Activated CD4-positive, alpha-beta T cell treated with anti-CD3 and anti-CD28 coated beads, Interleukin-2, amount 50 U/mL, for 4 hours (primary cell): ENCODE data around the gene SERGEF.
"Not testable (repeated sequence)": the region's sequence is repeated elsewhere in the genome, so short reads cannot be mapped to it uniquely, and the experiment has no call there.

Experiments
- DNase-seq, 2 experiments: peaks; one replicate each; pipeline ENCODE4 v3.0.0-alpha.2; 2020

The SERGEF gene

DNA sequence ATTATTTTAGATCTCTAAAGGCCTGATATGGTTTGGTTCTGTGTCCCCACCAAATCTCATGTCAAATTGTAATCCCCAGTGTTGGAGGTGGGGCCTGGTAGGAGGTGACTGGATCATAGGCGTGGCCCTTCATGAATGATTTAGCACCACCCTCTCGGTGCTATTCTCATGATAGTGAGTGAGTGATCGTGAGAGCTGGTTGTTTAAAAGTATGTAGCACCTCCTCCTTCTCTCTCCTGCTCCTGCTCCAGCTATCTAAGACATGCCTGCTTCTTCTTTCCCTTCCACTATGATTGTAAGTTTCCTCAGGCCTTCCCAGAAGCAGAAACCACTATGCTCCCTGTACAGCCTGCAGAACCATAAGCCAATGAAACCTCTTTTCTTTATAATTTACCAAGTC lies 114.1 kb downstream of the SERGEF start:
- DNase-seq = no peak

DNA sequence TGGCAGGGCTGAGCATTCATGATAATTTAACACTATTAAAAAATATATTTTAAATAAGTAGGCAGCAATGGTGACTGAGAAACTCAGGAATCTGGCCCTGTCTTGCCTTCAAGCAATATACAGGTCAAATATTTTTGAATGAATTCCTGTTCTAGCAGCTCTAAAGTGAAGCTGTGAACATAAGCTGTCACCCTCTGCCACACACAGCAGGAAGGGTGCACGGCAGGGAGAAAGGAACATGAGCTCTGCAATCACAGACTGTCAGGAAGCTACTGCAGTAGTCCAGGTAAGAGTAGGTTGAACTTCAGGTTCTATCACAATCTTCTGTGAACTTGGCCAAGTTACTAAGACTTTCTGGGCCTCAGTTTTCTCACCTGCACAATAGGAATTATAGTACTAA lies 114.8 kb downstream of the SERGEF start:
- no peak for DNase-seq

DNA sequence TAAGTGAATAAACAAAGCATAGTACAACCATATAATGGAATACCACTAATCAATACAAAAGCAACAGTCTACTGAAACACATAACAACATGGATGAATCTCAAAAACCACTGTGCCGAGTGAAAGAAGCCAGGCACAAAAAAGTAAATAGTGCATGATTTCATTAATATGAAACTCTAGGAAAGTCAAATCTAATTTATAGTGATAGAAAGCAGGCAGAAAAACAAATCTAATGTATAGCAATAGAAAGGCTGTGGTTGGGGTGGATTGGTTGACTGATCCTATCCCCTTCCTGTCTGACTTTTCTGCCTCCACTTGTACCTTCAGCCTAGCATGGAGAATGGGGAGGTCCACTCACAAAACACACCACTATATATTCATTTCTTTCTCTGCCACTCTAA lies 115.4 kb downstream of the SERGEF start:
- no peak for DNase-seq

DNA sequence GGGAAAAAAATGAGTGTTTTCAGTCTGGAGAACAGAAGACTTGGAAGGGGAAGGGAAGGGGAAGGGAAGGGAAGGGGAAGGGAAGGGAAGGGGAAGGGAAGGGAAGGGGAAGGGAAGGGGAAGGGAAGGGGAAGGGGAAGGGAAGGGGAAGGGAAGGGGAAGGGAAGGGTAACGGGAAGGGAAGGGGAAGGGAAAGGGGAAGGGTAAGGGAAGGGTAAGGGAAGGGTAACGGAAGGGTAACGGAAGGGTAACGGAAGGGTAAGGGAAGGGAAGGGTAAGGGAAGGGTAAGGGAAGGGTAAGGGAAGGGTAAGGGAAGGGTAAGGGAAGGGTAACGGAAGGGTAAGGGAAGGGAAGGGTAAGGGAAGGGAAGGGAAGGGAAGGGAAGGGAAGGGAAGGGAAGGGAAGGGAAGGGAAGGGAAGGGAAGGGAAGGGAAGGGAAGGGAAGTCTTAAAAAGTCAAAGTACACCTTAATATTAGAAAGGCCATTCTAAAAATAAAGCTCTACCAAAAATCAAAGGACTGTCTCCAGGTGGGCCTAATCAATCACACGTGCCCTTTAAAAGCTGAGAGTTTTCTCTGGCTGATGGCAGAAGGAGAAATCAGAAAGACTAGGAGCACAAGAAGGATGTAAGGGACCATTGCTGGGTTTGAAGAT lies 116.2 kb downstream of the SERGEF start:
- not testable (repeated sequence) for DNase-seq

DNA sequence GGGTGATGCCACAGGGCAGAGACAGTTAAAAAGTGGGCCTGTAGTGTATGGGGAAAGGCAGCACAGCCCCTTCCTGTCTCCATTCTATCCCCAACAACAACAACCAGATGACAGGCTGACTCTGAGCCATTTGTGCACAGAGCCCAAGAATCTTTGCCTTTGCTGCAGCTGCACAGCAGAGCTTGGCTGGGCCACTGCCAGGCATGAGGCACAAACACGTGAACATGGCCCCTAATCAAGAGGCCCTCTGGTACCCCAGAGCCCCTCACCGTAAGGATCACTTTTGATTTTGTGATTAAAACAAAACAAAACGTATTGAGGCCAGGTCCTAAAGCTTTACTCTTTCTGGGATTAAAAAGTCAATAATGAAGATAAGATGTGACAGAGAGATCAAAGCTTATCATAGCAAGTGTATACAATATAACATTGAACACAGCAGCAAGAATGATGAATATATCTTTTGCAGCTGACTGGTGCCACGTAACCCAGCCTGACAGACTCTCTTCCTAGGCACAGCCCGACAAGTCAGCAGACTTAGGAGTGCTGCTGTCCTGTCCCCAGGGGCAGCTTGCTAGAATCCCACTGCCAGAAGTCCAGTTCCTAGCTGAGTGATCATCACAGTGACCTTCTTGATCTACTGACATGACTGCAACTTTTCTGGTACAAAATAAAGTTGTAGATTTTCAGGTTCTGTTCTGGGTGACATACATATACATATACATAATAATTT lies 117.8 kb downstream of the SERGEF start:
- no peak for DNase-seq

DNA sequence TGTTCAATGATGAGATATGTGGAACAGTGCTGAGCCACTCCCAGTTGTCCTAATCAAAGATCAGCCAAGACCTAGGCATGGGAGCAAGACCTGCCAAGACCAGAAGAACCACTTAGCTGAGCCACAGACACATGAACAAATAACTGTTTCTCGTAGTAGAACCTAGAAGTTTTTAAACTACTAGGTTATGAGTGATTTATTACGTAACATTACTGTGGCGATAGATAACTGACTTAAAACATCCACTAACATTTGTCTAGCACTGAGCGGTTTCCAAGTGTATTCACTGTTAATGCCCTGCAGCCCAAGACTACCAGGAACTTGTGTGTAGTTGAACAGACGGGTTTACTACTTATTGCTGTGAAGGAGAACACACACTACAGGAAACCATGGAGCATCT lies 120.4 kb downstream of the SERGEF start:
- DNase-seq = no peak

DNA sequence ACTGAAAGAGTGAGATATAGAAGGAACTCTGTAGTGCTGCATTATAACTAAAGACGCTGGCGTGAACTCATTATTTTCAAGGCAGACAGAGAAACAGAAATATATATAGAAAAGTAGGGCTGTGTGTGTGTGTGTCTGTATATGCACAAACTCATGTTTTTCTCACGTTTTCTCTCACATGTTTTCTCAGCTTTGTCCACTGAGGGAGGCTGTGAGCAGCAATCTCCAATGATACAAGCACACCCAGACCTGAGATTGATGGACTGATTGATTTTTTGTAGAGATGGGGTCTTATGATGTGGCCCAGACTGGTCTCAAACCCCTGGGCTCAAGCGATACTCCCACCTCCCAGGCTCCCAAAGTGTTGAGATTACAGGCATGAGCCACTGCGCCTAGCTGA lies 122.5 kb downstream of the SERGEF start:
- DNase-seq = no peak

DNA sequence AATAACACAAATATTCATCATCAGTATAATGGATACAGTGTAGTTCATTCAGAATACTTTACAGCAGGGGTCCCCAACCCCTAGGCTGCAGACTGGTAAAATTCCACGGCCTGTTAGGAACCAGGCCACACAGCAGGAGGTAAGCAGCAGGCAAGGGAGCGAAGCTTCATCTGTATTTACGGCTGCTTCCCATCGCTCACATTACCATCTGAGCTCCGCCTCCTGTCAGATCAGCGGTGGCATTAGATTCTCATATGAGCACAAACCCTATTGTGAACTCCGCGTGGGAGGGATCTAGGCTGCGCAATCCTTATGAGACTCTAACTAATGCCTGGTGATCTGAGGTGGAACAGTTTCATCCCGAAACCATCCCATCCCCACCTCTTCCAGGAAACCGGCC lies 125.1 kb downstream of the SERGEF start:
- no peak for DNase-seq

DNA sequence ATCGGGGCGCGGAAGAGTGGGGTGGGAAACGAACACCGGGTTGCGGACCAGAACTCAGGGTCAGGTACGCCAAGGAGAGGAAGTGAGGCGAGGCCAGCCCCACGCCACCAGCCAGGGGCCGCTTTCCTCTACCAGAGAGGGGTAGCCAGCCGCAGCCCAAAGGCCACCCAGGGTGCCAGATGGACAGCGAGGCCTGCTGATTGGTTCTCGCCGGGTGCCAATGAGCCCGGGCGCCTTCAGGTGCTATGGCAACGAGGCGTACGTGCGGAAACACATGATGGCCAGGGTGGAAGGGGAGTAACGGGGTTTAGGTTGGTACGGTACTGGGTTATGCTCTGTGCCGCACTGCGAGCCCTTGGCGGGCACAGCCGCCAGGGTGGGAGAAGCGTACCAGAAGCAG lies 128.9 kb downstream of the SERGEF start:
- DNase-seq = no peak

DNA sequence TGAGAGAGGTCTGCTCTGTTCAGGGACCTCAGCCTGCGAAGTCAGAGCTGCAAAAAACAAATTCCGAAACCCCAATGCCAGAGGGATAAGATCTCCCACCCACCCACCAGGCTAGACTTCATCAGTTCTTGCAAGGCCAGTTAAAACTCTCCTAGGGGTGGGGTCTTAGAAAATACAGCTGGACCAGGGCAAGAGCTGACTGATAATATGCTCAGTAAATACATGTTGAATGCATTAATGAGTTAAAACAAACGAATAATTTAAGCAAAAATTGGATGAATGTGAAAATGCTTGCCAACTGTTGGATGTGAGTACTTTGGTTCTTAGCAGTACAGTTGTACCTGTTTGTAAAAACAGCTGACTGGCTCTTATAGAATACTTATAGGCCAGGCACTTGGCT lies 129.8 kb downstream of the SERGEF start:
- no peak for DNase-seq

DNA sequence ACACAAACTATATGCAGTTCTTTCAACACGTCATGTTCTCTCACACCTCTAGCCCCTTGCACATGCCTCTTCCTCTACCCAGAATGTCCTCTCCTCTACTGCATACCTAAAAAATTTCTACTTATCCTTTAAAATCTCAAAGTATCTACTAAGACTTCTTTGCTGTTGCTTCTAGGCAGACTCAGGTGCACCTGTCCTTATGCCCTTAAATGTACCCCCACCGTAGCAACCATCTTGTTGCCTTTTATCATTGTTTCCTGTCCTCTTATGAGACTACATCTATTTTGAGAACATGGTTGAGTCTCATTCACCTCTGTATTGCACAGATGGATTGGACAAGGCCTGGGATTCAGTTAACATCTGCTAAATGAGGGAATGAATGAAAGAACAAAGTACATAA lies 134.1 kb downstream of the SERGEF start:
- DNase-seq = no peak

DNA sequence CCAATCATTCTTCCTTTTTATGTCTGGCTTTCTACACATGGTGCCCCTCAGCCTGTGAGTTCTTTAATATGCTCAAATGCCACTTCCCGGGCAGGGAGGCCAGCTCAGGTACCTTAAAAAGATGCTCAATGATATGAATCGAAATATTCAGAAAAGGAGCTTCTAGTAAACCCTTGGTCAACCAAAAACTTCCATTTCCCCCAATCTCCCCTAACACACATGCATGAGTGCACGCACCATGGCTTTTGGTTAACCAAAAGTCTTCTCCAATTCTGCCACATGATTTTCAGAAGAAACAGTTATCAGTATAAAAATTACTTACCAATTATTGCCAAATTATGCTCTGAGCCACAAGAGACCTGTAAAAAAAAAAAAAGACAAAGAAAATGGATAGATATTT lies 135.0 kb downstream of the SERGEF start:
- no peak for DNase-seq

DNA sequence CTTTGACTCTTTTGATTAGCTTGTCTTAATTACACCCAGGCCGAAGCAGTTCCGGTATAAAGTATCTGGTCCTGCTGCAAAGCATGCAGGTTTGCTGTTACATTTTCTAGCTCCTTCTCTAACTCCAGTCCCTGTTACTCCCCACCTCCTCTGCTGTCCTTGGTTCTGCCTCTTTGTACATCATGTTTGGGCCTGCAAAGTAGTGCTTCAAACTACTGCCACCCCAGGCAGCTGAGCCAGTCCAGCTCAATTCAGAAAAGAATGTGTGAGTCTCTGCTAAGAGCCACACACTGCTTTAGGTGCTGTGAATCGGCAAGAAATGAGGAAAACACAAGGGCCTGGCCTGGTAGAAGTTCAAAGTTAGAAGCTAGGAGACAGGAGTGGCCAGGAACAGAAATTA lies 136.0 kb downstream of the SERGEF start:
- DNase-seq = no peak

DNA sequence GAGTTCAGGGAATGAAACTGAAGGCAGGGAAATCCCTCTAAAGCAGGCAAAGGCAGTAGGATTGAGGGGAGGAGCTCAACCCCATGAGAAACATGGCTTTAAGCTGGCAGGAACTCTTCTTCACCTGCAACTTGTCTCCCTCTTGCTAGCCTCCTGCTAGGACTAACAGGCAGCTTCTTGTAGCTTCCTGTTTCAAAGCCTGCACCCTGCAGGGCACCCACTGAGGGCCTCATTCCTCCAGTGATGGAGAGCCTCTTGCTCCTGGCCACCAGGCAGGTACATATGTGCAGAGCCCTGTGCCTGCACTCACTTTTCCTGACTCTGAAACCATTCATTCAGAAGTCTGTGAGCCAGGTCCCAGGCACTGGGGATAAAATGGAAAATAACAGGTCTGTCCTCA lies 137.0 kb downstream of the SERGEF start:
- no peak for DNase-seq

DNA sequence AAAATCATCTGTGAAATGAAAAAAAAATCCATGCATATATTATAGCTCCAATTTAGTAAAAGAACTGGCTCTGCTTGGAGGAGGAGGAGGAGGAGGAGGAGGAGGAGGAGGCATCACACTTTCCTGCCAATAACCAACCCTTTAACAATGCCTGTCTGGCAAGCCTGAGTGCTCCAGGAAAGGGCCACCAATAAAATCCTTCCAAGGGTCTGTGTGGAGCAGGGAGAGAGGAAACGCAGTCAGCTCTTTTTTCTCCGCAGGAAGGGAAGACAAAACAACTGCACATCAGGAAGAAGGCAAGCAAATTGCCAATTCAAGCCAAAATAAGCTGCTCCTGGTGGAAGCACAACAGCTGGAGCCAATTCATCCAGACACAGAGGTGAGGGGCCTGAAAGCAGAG lies 139.3 kb downstream of the SERGEF start:
- DNase-seq = no peak

DNA sequence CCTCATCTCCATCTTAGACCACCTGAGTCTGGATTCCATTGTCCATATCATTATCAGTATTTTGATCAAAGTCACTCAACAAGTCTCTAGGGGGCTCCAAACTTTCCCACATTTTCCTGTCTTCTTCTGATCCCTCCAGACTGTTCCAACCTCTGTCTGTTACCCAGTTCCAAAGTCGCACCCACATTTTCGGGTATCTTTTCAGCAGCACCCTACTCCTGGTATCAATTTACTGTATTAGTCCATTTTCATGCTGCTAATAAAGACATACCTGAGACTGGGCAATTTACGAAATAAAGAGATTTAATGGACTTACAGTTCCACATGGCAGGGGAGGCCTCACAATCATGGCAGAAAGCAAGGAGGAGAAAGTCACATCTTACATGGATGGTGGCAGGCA lies 144.4 kb downstream of the SERGEF start:
- not testable (repeated sequence) for DNase-seq

DNA sequence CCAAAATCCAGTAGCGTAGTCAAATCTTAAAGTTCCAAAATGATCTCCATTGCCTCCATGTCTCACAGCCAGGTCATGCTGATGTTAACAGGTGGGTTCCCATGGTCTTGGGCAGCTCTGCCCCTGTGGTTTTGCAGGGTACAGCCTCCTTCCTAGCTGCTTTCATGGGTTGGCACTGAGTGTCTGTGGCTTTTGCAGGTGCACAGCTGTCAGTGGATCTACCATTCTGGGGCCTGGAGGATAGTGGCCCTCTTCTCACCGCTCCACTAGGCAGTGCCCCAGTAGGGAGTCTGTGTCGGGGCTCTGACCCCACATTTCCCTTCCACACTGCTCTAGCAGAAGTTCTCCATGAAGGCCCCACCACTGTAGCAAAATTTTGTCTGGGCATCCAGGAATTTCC lies 145.5 kb downstream of the SERGEF start:
- DNase-seq = no peak

DNA sequence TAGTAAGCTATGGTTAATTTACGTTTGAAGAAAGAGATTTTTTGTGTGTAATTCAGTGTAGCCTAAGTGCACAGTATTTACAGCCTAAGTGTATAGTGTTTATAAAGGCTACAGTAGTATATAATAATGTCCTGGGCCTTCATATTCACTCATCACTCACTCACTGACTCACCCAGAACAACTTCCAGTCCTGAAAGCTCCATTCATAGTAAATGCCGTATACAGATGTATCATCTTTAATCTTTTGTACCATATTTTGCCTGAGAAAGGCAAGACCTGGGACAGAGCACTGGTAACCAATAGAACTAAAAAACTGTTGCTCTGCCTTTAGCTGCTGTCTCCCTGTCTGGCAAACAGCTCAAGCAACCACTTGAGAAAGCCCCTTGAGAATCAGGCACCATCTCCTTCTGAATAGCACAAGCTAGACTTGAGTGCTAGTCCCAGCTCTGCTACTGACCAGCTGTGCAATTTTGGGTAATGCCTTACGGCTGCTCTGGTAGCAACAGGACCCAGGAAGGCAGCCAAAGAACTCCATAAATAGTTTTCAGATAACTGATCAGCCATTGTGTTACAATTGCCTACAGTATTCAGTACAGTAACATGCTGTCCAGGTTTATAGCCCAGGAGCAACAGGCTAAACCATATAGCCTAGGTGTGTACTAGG lies 146.9 kb downstream of the SERGEF start:
- DNase-seq = no peak

DNA sequence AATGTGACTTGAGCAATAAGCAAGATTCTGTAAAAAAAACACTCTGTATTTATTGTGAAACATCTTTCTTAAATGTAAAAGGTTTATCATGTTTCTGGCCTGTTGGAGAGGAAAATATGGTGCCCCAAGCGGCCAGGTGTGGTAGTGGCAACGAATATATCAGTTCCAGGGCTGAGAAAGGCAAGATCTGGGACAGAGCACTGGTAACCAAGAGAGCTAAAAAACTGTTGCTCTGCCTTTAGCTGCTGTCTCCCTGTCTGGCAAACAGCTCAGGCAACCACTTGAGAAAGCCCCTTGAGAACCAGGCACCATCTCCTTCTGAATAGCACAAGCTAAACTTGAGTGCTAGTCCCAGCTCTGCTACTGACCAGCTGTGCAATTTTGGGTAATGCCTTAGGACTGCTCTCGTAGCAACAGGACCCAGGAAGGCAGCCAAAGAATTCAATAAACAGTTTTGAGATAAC lies 148.3 kb downstream of the SERGEF start:
- no peak for DNase-seq

DNA sequence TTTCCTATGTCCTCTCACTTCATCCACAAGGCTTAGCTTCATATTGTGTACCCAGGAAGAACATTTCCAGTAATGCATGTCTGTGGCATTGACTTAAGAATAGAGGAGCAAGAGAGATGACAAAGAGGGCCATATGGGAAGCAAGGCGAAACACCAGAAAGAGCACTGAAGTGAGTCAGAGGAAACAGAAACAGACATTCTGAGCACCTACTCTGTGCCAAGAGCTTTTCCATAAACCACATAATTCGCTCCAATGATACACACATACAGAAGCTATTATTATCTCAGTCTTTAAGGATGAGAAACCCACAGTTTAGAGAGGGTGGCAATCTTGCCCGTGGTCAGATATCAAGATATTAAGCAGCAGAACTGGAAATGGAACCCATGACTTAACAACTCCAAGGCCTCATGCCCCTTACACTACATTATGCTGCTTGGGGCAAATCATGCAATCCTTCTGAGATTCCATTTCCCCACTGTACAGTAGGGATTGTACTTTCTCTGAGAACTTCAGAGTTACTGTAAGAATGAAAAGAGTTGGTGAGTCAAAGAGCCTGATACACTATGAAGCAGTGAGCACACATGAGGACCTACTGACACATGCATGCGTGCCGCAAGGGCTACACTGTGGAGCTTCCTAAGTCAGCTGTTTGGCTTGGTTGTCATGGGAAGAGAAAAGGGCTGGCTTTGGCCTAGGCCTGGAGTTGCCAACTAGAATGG lies 151.7 kb downstream of the SERGEF start:
- DNase-seq = no peak

DNA sequence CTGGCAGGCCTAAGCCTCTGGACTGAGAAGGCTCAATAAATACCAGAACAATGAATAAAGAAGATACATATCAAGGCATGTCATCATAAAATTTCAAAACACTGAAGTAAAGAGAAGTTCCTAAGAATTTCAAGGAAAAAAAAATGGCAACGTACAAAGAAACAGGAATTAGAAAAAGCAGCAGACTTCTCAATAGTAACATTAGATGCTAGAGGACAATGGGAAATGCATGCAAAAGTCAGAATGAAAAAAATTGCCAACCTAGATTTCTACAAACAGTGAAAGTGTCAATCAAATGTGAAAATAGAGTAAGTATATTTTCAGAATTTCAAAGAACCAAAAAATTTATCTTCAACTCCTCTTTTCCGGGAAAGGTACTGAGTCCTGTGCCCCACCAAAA lies 153.3 kb downstream of the SERGEF start:
- DNase-seq = no peak

DNA sequence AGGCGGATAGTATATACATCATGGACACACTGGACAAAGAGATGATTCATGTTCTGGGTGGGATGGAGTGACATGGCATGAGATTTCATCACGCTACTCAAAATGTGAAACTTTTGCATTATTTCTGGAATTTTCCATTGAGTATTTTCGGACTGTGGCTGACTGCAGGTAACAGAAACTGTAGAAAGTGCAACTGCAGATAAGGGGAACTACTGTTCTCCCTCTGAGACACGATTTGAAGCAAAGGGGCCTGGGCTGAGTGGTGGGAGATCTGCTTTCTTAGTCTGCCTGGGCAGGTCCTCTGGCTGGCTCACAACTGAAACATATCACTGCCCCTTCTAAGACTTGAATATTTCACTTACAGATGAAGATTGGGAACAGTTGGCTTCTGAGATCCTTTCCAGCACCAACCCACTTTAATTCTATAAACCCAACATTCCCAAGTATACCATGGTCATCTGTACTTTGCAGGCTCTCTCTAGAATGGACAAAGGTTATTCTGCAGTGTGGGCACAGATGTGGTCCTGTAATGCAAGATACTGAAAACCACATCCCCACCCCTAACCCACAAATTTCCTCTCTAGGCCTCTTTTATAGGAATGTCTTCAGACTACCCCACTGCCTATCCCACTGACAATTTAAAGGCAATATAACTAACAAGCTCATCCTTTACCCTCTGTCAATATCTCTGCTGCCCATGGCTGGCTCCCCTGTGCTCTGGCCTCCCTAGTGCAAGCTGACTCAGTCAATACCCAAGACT lies 157.1 kb downstream of the SERGEF start:
- no peak for DNase-seq

DNA sequence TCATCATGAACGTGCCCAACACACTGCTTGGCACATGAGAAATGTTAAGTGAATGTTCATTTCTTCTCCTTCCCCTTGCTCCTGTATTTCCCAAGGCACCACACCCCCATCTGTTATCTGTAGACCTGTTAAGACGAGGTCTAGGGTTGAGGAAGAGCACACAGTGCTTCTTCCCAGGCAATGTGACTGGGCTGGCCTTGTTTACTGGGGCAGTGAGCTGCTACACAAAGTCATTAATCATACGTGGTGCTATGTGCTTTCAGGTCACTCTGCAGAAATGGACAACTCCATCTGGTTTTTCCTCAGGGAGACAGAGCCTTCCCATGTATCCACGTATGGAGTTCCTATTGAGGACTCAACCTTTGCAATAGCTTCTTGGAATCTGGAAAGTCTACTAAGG lies 159.6 kb downstream of the SERGEF start:
- no peak for DNase-seq
